SK-N-SH treated with all-trans-retinoic acid at 6 μM for 48 hours (cell line): ENCODE measurements around the gene MPPED2.

Experiments used
- BACH2 ChIP-seq: fragments of 250-450 bp; sonication (Bioruptor Pico); IDR thresholded peaks from 2 replicates; pipeline ENCODE4 v1.9.0; 2021; ENCODE audit warnings: mild to moderate bottlenecking, borderline replicate concordance
- SNAI2 ChIP-seq: fragments of 250-450 bp; sonication (Bioruptor Pico); IDR thresholded peaks from 2 replicates; pipeline ENCODE4 v1.5.0; 2020; ENCODE audit warnings: mild to moderate bottlenecking, moderate library complexity
- ZFP3 ChIP-seq: fragments of 250-450 bp; sonication (Bioruptor Pico); IDR thresholded peaks from 2 replicates; pipeline ENCODE4 v1.5.0; 2020; ENCODE audit warnings: mild to moderate bottlenecking, moderate library complexity
- TF ChIP-seq, protein P1 (sequence below): fragments of 250-450 bp; sonication (Bioruptor Pico); IDR thresholded peaks from 2 replicates; pipeline ENCODE4 v1.5.1; 2021; ENCODE audit warnings: mild to moderate bottlenecking, moderate library complexity

DNA sequence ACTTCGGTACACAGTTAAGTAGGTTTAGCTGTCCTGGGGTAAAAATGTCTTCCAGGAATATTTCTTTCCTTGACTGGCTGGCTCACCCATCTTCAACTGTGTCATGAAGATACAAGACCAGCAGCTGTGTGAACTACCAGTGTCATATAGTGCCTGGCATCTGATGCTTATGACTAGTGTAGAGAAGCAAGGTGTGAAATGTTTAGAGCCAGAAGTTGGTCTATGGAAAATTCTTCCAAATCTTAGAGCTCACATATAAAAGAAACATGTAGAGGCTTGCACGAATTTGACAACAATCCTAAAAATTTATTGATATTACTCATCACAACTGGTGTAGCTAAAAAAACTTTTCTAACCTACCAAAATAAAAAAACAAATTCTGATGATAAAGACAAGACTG is 208.8 kb downstream of the MPPED2 start:
- TF ChIP-seq BACH2 (CRISPR knock-in tag) (no peak), SNAI2 (CRISPR knock-in tag) (no peak), ZFP3 (no peak)
- TF ChIP-seq, protein P1, sequence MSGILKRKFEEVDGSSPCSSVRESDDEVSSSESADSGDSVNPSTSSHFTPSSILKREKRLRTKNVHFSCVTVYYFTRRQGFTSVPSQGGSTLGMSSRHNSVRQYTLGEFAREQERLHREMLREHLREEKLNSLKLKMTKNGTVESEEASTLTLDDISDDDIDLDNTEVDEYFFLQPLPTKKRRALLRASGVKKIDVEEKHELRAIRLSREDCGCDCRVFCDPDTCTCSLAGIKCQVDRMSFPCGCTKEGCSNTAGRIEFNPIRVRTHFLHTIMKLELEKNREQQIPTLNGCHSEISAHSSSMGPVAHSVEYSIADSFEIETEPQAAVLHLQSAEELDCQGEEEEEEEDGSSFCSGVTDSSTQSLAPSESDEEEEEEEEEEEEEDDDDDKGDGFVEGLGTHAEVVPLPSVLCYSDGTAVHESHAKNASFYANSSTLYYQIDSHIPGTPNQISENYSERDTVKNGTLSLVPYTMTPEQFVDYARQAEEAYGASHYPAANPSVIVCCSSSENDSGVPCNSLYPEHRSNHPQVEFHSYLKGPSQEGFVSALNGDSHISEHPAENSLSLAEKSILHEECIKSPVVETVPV (CRISPR knock-in tag): no peak
